BJ (cell line): ENCODE data around the gene SLC12A7. TPM values are rescaled to one million over a fixed set of nuclear protein-coding genes. Genes with fewer than 3 reads are reported as not detected.

Experiments
- CTCF ChIA-PET: fragments of 350-600 bp; formaldehyde crosslinking; extraction: SDS; loops from one replicate; lab custom pipeline; 2021; ENCODE audit warnings: antibody characterized with exemption, inconsistent platforms; lab: Yijun Ruan, JAX
- POLR2A ChIA-PET: fragments of 300-600 bp; sonication (Branson Sonifier 250); formaldehyde crosslinking; extraction: SDS; loops from one replicate; lab custom pipeline; 2021; ENCODE audit warnings: antibody characterized with exemption; lab: Charles Lee
- DNase-seq: peaks from one replicate; pipeline ENCODE4 v3.0.0-alpha.2; 2011; ENCODE audit warnings: low read depth
- H3K27me3 ChIP-seq: 2 replicates; pipeline ENCODE4 v1.6.0; 2011; ENCODE audit warnings: low read length; ENCODE audit not compliant: control insufficient read depth, insufficient read depth
- H3K36me3 ChIP-seq: 2 replicates; pipeline ENCODE4 v1.5.1; 2011; ENCODE audit warnings: low read length; ENCODE audit not compliant: control insufficient read depth, insufficient read depth
- H3K4me3 ChIP-seq: 2 replicates; pipeline ENCODE4 v1.5.1; 2011; ENCODE audit warnings: low read depth, mild to moderate bottlenecking, control low read depth, low read length
- CTCF ChIP-seq: IDR thresholded peaks from 2 replicates; pipeline ENCODE4 v1.5.1; 2011; ENCODE audit warnings: low read depth, mild to moderate bottlenecking, control low read depth, inconsistent platforms, low read length, moderate library complexity; ENCODE audit not compliant: insufficient read depth
- polyA plus RNA-seq: library from polyadenylated mRNA; depleted of rRNA; stranded (reverse); fragments of >200 nt; gene quantifications from 2 replicates; pipeline ENCODE4 v1.2.3, GENCODE V29; 2011

Gene SLC12A7
- polyA plus RNA-seq, 1 experiment, result 4.6 TPM

GRCh38 chr5:1017691-1018455, 94.0 kb downstream of the SLC12A7 start:
- ChIA-PET CTCF (interaction anchor here (4.7 kb wide), 1 partner anchor 9 kb away, joined by 34 read pairs; the partner anchor contains the start of gene NKD2), POLR2A (no interaction called here)
- H3K4me3 ChIP-seq, result no peak overlapping the region
- H3K36me3 ChIP-seq, result no peaks in the 10 kb centered on the region
- no peak for DNase-seq
- no peak for TF ChIP-seq CTCF
- peaks cover 35% of the 10 kb centered on the region for H3K27me3 ChIP-seq

GRCh38 chr5:1017056-1017455, 94.8 kb downstream of the SLC12A7 start:
- Histone ChIP-seq H3K27me3 (peaks cover 36% of the 10 kb centered on the region), H3K36me3 (no peaks in the 10 kb centered on the region), H3K4me3 (no peak overlapping the region)
- TF ChIP-seq CTCF, result no peak
- ChIA-PET CTCF (interaction anchor here (1.0 to 4.7 kb wide), 2 partner anchors 9 to 95 kb away, joined by 6 to 34 read pairs; partner anchors contain the start of gene NKD2), POLR2A (no interaction called here)
- DNase-seq, result no peak

GRCh38 chr5:1016476-1016875, 95.4 kb downstream of the SLC12A7 start:
- peaks cover 42% of the 10 kb centered on the region for H3K27me3 ChIP-seq

GRCh38 chr5:1016036-1016435, 95.8 kb downstream of the SLC12A7 start:
- ChIA-PET CTCF (interaction anchor here (1.0 to 1.4 kb wide), 3 partner anchors 9 to 94 kb away, joined by 3 to 6 read pairs (median 5); no protein-coding TSS in a partner anchor), POLR2A (no interaction called here)
- Histone ChIP-seq H3K27me3 (peaks cover 45% of the 10 kb centered on the region), H3K4me3 (no peak overlapping the region), H3K36me3 (no peaks in the 10 kb centered on the region)
- no peak for DNase-seq
- no peak for TF ChIP-seq CTCF

More at GRCh38 chr5:1016476-1016875, 95.4 kb downstream of the SLC12A7 start:
- ChIA-PET POLR2A (no interaction called here), CTCF (interaction anchor here (1.0 to 1.4 kb wide), 2 partner anchors 9 to 94 kb away, joined by 5 to 6 read pairs; no protein-coding TSS in a partner anchor)
- DNase-seq, result no peak
- no peak overlapping the region for H3K4me3 ChIP-seq
- TF ChIP-seq CTCF, result no peak
- no peaks in the 10 kb centered on the region for H3K36me3 ChIP-seq

GRCh38 chr5:1015507-1015906, 96.4 kb downstream of the SLC12A7 start:
- ChIA-PET POLR2A (no interaction called here), CTCF (interaction anchor here (1.4 kb wide), 2 partner anchors 8 to 81 kb away, joined by 3 to 5 read pairs; no protein-coding TSS in a partner anchor)
- Histone ChIP-seq H3K36me3 (no peaks in the 10 kb centered on the region), H3K27me3 (peaks cover 47% of the 10 kb centered on the region), H3K4me3 (no peak overlapping the region)
- DNase-seq, result no peak
- TF ChIP-seq CTCF, result no peak
